Stimulated activated naive CD4-positive, alpha-beta T cell (primary cell): Measurements from ENCODE around the gene CYP4A22.
"Not testable (repeated sequence)": the region's sequence is repeated elsewhere in the genome, so short reads cannot be mapped to it uniquely, and the experiment has no call there.

Experiments used
- DNase-seq, 6 experiments: peaks; one replicate each; lab custom pipeline; 2025; lab: John Stamatoyannopoulos, UW

The CYP4A22 gene, protein sequence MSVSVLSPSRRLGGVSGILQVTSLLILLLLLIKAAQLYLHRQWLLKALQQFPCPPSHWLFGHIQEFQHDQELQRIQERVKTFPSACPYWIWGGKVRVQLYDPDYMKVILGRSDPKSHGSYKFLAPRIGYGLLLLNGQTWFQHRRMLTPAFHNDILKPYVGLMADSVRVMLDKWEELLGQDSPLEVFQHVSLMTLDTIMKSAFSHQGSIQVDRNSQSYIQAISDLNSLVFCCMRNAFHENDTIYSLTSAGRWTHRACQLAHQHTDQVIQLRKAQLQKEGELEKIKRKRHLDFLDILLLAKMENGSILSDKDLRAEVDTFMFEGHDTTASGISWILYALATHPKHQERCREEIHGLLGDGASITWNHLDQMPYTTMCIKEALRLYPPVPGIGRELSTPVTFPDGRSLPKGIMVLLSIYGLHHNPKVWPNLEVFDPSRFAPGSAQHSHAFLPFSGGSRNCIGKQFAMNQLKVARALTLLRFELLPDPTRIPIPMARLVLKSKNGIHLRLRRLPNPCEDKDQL

DNA sequence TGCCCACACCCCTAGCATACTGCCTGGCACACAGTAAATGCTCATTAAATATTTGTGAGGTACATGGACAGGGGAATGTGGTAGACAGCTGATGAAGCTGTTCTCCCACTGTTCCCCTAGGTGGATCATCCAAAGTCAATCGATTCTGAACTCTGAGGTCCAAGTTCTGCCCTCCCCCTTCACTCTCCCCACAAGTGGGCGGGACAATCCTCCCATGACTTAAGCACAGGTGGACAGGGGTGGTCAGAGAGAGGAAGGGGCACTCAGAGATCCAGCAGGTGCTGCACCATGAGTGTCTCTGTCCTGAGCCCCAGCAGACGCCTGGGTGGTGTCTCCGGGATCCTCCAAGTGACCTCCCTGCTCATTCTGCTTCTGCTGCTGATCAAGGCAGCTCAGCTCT is at the start of gene CYP4A22:
Gene CYP4A22 (plus strand): TSS at position 244 of the 400 bp plus-strand sequence. CDS start 45 bp downstream, at position 289.
- no peak for DNase-seq

DNA sequence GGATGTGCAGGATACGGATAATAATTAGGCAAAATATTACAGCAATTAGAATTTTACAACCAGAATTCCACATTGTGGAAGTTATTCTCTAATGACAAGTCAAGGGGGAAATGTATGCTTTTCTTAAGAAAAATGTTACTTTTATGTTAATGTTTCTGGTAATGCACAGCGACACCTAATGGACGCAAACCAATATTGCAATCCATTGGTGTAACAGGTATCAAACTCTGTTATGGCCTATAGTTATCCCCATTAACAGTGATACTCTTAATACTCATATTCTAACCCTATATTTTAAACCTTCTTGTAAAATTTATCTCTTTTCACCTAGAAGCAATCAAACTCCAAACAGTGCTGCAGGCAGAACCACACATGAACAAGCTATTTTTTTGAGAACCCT is 47.9 kb upstream of the CYP4A22 start:
- DNase-seq, result peak in 1 of 6 experiments; percentile 15

DNA sequence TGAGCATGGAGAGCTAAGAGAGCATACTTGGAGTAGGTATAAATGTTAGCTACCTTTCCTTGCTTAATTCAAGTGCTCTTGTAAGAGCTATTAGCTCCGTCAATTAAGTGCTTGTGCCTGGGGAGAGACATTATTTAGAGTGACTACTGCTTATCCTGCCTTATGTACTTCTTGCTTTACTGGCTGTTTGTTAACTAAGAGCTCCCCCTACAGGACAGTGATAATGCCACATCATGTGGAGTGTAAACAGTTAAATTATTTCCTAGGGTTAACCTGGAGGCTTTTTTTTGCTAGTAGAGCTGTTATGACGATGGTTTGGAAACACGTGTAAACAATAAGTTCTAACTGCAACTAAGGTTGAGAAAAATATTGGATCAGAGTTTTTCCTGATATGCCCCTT is 45.8 kb upstream of the CYP4A22 start:
- DNase-seq, result not testable (repeated sequence)

DNA sequence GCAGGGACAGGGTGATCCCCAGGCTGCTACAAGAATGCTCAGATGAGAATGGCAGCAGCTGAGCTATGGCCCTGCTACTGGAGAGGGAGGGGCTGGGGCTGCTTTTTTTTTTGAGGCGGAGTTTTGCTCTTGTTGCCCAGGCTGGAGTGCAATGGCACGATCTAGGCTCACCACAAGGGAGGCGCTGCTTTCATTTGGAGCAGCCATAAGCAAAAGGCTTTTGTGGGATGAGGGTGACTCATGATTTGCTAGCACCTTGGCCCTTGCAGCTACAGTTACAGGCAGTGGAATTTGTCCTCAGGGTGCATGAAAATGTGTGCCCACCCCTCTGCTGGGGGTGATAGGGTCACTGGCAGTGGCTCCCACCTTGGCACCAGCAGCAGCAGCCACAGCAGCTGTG is 32.4 kb upstream of the CYP4A22 start:
- DNase-seq, result no peak

DNA sequence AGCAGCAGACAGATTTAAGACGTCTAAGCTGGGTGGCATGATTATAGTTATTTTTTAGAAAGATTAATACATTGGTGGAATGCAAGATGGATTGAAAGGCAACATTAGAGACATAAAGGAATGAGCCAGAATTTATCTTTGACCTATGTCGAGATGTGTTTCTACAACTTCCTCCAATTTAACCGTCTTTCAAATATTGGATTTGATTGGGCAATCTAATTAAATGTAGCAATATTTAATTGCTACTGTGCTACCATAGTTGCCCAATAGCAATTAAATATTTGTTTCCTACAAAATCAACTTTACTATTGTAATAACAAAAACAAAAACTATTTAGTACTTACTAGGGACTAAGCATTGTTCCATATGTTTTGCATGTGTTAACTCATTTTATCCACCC is 30.4 kb upstream of the CYP4A22 start:
- DNase-seq, result no peak

DNA sequence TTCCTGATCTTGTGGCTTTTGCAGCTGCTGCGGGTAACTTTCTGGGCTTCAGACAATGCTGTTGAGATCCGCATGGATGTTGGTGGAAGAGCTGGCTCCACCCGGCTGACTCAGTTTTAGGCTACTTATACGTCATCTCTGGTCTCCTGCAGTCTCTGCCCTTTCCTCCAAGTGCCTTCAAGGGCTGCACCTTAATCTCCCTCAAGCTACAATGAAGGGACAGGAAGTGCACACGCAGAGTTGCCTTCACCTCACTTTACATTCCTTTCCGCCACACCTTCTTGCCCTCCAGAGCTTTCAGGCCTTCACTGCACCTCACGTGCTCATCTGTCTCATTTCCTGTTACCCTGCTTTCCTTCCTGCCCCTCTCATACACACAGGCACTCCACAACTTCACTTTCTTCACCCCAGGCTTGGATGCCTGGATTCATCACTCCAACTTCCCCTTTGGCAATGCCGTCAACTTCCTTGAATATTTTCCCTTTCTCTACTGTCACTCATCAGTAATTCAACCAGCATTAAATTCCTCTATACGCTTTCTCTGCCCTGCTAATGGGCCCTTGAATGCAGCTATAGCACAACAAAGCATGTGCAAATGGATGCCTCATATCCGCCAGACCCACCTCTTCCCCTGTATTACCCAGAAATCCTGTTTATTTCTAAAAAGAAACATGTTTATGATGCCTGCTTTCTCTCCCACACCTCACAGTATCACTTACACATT is 29.2 kb upstream of the CYP4A22 start:
- peak in 2 of 6 experiments; percentile 1 to 2 for DNase-seq

DNA sequence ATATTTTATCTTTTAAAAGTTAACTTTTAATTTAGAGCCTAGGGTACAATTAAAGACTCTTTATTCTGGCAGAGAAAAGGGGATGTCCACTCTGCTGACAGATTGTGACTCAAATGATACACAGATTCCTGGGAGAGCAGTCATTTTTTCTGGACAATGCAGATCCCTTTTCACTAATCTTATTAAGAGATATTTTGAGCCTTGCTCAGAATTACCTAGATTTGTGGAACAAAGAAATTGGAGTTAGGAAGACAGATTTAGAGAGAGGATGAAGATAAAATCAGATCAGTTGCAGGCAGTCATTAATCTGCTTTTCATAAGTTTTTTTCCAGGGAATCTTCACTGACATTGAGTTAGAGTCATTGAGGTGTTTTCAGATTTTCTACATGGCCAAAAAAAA is 27.8 kb upstream of the CYP4A22 start:
- not testable (repeated sequence) for DNase-seq

DNA sequence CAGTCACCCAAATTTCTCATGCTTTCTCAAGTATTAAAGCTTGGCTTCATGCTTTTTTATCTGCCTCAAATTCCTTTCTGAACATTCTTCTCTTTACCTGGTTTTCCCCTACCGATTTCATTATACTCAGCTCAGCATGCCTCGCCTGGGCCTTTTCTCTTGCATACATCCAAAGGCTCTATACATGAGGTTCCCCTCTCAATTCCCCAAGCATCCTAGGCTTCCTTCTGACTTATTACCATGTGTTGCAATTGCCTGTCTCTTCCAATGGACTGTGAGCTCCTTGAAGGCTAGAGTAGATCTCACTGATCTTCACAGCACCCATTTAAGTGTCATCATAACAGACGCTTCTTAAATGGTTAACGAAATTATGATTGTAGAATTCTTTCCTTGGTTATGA is 24.1 kb upstream of the CYP4A22 start:
- no peak for DNase-seq

DNA sequence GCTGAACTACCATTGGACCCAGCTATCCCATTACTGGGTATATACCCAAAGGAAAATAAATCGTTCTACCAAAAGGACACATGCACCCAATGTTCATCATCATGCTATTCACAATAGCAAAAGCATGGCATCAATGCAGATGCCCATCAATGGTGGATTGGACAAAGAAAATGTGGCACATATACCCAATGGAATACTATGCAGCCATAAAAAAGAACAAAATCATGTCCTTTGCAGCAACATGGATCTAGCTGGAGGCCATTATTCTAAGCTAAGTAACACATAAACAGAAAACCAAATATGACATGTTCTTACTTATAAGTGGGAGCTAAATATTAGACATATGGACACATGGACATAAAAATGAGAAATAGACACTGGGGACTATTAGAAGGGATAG is 16.2 kb upstream of the CYP4A22 start:
- not testable (repeated sequence) for DNase-seq

DNA sequence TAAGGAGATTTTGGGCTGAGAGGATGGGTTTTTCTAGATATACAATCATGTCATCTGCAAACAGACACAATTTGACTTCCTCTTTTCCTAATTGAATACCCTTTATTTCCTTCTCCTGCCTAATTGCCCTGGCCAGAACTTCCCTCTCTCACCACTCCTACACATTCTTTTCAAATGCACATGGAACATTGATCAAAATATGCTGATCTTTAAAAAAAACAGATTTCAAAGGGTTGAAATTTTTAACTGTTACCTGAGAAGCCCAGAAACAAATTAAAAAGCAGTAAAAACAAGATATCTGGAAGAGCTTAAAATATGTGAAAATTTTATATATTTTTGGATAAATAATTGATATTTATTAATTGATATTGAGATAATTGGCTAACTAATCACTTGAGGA is 12.4 kb upstream of the CYP4A22 start:
- not testable (repeated sequence) for DNase-seq

DNA sequence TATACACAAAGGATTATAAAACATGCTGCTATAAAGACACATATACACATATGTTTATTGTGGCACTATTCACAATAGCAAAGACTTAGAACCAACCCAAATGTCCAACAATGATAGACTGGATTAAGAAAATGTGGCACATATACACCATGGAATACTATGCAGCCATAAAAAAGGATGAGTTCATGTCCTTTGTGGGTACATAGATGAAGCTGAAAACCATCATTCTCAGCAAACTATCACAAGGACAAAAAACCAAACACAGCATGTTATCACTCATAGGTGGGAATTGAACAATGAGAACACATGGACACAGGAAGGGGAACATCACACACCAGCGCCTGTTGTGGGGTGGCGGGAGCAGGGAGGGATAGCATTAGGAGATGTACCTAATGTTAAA is 10.2 kb upstream of the CYP4A22 start:
- DNase-seq, result not testable (repeated sequence)

DNA sequence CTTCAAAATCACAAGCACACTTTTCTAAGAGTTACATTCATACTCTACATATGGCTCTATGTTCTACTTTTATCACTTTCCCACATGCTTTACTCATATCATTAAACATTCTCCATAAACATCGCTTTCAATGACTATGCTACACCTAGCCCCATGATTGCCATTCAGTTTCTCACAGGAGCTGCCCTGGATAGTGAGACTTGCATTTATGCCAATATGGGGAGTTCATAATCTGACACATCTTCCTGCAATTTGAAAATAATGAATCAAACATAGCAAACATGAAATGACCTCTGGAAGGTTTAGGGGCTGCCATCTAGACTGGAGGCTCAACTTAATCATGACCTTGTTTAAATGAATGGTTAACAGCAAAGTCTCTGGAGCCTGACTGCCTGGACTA is 9.0 kb upstream of the CYP4A22 start:
- no peak for DNase-seq

DNA sequence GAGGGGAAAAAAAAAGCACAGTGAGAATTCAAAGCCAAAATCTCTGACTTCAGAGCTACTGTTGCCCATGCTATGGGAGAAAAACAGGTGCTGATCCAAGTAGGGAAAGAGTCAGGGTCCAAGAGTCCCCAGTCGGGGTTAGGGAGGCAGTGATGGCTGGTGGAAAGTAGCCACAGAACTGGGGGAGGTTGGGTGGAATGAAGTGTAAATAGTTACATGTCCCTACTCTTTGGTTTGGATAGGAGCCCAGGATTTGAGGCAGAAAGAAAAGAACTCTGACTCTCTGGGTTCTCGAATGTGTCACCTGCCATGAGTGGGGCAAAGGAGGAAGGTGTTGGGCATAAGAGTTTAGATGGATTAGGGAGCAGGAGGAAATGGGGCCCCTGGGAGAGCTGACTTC is 8.4 kb upstream of the CYP4A22 start:
- DNase-seq, result not testable (repeated sequence)

DNA sequence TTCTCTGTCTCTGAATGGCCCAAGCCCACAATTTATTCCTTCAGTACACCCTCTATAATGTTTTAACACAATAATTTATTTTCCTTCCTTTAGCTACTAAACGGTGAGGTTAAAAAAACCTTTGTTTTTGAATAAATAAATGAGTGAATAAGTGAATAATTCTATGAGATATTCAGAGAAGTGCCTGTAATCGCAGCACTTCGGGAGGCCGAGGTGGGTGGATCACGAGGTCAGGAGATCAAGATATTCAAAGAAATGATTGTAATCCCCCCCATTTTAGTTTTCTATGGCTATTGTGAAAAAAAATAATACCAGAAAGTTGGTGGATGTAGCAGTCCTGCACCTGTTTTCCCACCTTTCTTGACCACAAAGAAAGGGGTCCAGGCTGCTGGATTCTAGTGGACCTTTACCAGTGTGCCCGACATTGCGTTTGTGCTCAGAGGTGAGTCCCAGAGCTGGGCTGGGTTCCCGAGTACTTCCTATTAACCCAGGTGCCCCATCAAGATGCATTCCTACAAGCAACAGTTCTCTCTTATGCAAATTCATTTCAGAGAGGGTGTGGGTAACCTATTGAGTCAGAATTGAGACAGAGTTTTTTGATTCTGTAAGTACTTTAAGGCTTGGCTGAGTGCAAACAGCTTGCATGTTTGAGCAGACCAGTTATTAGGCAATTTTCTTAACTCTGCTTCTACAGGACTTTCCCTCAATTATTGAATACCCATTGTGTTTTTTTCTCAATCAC is 7.6 kb upstream of the CYP4A22 start:
- DNase-seq, result not testable (repeated sequence)

DNA sequence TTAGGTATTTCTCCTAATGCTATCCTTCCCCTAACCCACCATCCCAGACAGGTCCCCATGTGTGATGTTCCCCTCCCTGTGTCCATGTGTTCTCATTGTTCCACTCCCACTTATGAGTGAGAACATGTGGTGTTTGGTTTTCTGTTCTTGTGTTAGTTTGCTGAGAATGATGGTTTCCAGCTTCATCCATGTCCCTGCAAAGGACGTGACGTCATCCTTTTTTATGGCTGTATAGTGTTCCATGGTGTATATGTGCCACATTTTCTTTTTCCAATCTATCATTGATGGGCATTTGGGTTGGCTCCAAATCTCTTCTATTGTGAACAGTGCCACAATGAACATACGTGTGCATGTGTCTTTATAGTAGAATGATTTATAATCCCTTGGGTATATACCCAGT is 4.6 kb upstream of the CYP4A22 start:
- not testable (repeated sequence) for DNase-seq

DNA sequence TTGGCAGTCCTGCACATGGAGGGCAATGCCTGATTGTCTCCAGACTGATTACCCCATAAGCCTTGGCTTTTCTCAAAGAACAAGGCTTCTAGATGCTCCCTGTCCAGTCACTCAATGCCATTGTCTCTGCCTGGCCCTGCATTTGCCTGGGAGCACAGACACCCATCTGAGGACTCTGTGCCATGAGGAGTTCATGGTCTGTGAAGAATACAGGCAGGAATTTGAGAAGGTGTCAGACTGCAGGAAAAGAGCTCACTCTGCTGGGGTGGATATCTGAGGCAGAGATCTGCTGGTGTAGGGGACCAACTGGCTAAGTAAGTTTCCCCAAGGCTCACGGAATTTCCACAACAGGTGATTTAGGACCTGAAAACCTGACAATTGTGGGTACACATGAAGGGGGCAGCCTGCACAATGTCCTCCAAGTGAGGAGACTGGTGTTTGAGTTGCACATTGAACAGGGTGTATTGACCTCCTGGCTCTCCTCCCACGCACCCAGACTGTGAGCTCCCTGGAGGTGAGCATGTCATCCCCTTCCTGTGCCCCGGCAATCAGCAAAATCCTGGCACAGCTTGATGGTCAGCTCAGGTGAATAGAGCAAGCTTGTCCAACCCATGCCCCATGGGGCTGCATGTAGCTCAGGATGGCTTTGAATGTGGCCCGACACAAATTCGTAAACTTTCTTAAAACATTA is 829 bp downstream of the CYP4A22 start:
- no peak for DNase-seq

DNA sequence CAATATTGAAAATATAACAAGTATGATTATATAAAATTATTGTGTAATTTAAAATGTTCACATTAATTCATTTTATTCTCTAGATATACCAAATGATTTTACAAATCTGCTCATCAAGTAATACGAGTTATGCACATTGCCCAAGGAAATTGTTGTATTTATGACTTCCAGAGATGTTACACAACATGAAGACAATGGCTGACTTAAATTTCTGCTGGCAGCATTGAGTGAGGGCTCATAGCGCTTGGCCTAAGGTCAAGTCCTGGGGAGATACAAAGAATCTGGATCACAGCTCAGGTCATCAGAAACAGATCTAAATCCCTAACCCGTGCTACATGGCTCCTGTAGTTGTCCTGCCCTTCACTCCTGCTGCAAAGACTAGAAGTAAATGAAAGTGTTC is 3.1 kb downstream of the CYP4A22 start:
- DNase-seq, result not testable (repeated sequence)

DNA sequence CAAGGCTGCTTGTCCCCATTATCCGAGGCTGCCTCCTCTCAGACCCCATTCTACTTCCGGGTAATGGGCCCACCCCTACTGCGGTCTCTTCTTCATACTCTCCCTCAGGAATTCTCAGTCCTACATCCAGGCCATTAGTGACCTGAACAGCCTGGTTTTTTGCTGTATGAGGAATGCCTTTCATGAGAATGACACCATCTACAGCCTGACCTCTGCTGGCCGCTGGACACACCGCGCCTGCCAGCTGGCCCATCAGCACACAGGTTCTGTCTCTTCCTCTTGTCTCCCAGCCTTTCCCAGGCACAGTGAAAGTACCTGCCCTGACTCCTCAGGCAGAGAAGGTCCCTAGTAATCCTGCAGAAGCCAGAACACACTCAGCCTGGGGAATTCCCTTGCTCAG is 6.4 kb downstream of the CYP4A22 start:
- not testable (repeated sequence) for DNase-seq

DNA sequence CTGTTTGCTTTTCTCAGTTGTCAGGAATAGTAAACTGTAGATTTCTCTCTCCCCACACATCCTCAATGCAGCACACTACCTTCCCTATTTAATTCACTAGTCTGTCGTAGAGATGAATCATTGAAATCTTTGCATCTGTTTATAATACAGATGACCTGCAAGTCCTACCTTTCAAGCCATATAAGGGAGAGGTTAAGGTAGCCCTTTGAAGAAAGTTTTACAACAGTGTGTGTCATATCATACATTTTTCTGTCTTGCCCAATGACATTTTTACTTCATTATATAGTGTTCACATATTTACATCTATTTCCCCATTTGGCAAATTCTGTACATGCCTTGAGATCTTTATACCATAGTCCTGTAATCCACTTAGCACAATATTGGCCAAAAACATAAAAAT is 9.3 kb downstream of the CYP4A22 start:
- DNase-seq, result not testable (repeated sequence)

DNA sequence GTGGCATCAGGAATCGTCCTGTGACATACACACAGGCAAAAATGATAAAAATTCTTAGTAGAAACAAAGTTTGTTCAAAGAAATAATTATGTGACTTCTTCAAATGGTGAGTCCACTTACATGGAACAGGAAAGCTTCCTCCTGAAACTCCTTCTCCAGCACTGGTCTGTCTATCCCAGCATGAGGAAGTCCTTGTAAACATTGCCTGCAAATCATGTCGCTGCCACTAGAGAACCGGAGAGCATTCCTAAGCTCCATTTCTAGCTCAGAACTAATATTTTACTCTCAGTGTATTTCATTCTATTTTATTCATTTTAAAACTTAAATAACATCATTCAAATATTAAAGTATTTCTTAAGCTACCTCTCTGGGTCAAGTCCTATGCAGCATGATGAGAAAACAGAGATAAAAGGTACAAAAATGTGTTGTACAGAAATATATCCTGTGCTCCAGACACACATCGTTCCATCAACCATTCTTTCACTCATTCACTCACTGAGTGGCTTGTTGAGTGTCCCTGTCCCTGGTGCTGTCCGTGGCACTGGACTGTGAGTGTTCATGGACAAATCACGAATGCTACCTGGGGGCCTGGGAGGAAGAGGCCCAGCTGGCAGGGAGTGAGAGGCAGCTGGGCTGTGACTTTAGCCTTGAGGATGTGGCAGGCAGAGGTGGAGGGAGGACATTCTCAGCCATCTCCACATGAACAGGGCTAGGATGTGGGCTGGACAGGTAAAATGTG is 10.0 kb downstream of the CYP4A22 start:
- no peak for DNase-seq

DNA sequence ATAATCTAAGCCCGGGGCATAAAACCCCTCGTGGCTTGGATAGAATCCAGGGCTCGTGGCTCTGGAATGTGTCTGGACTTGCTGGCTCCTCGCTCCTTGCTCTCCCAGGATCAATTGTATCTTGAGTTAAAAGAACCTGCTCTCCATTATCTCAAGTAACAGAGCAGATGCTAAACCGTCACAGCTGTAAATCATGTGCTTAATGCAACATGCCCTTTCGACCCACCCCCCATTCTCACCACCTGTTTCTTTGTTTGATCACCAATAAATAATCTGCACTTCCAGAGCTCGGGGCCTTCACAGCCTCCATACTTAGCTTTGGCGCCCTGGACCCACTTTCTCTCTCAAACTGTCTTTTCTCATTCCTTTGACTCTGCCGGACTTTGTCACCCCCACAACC is 11.9 kb downstream of the CYP4A22 start:
- DNase-seq, result not testable (repeated sequence)
